ENCODE measurements around the gene NBEA. TPM values are rescaled to one million over a fixed set of nuclear protein-coding genes. Genes with fewer than 3 reads are reported as not detected.

Gene NBEA
- polyA plus RNA-seq, 1 experiment: 1.3 TPM

DNA sequence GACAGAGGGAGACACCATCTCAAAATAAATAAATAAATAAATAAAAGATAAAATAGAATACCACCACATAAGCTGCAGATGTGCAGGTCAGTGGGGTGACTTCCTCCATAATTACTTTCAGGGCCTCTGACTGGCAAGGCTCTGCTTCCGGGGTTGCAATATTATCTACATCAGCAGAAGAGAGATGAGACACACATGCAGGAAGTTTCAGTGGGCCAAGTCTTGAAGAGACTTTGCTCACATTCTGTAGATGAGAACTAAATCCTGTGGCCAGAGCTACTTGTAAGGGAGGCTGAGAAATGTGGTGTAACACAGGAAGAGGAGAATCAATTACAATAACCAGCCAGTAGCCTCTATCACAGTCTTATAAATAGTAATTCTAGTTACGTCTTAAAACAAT, 624.3 kb downstream of the NBEA start:
- no peak overlapping the region for H3K27ac ChIP-seq (ENCODE audit: low read depth, low read length)
- H3K4me3 ChIP-seq (ENCODE audit: low read depth, low read length): no peak overlapping the region
- no peaks in the 10 kb centered on the region for H3K9me3 ChIP-seq (ENCODE audit: control insufficient read depth, insufficient read depth, low read length)
- TF ChIP-seq, protein P1, sequence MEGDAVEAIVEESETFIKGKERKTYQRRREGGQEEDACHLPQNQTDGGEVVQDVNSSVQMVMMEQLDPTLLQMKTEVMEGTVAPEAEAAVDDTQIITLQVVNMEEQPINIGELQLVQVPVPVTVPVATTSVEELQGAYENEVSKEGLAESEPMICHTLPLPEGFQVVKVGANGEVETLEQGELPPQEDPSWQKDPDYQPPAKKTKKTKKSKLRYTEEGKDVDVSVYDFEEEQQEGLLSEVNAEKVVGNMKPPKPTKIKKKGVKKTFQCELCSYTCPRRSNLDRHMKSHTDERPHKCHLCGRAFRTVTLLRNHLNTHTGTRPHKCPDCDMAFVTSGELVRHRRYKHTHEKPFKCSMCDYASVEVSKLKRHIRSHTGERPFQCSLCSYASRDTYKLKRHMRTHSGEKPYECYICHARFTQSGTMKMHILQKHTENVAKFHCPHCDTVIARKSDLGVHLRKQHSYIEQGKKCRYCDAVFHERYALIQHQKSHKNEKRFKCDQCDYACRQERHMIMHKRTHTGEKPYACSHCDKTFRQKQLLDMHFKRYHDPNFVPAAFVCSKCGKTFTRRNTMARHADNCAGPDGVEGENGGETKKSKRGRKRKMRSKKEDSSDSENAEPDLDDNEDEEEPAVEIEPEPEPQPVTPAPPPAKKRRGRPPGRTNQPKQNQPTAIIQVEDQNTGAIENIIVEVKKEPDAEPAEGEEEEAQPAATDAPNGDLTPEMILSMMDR (IDR thresholded peaks at IDR 0.05; ENCODE audit: low read depth, low read length): no peak
- no peaks in the 10 kb centered on the region for H3K27me3 ChIP-seq (ENCODE audit: control insufficient read depth, insufficient read depth, low read length)
- ChIA-PET CTCF (no interaction called here), POLR2A (no interaction called here)
- DNase-seq (ENCODE audit: low read depth, low spot score): no peak

DNA sequence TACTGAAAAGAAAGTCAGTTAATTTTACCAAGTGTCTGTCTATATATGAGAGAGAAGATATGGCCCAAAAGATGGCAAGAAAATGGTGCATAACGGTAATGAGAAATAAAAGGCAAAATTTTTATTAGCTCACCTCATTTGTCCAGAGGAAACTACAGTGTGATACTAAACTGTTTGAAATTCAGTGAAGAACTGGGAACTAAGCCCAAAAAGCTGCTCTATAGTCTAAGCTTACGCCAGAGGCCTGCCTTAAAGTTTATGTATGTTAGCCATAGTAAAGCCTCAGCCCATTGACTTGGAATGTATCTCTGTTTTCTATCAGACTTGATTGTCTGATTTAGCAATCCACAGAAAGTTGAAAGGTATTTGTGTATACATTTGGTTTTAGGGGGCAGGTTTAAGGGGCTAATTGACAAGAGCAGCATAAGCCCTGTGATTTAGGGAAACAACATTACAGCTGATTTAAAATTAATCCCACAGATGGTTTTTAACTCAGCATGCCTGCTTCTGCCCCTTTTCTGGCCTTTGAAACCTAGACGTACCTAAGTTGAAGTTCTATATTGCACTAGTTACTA, 625.4 kb downstream of the NBEA start:
- DNase-seq (ENCODE audit: low read depth, low spot score): no peak
- Histone ChIP-seq H3K4me3 (ENCODE audit: low read depth, low read length) (no peak overlapping the region), H3K9me3 (ENCODE audit: control insufficient read depth, insufficient read depth, low read length) (no peaks in the 10 kb centered on the region), H3K27ac (ENCODE audit: low read depth, low read length) (no peak overlapping the region), H3K27me3 (ENCODE audit: control insufficient read depth, insufficient read depth, low read length) (no peaks in the 10 kb centered on the region)
- TF ChIP-seq, protein P1 (IDR thresholded peaks at IDR 0.05; ENCODE audit: low read depth, low read length): no peak
- CTCF ChIA-PET: no interaction called here
- POLR2A ChIA-PET: no interaction called here

DNA sequence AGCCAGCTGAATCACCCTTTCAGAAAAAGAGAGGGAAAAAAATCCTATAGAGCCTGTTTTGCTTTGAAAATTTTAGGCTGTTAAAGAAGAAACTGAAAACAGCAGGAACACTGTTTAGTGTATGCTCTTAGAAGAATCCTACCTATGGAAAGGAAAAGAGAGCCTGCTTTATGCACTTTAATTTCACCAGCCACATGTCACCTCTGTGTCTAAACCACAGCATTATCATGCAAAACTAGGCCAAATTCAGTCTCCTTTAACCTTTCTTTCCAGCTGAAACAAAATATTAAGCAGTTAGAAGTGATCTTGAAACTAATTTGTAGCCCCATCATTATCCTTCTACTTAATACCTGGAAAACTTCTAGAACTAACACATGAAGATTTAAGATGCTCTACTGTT, 631.6 kb downstream of the NBEA start:
- no peaks in the 10 kb centered on the region for H3K9me3 ChIP-seq (ENCODE audit: control insufficient read depth, insufficient read depth, low read length)
- POLR2A ChIA-PET: no interaction called here
- TF ChIP-seq, protein P1 (IDR thresholded peaks at IDR 0.05; ENCODE audit: low read depth, low read length): no peak
- no peak overlapping the region for H3K27ac ChIP-seq (ENCODE audit: low read depth, low read length)
- no peaks in the 10 kb centered on the region for H3K27me3 ChIP-seq (ENCODE audit: control insufficient read depth, insufficient read depth, low read length)
- no peak for DNase-seq (ENCODE audit: low read depth, low spot score)
- CTCF ChIA-PET: interaction anchor here (0.6 kb wide), 1 partner anchor 171 kb away, joined by 4 read pairs; no protein-coding TSS in a partner anchor
- no peak overlapping the region for H3K4me3 ChIP-seq (ENCODE audit: low read depth, low read length)

DNA sequence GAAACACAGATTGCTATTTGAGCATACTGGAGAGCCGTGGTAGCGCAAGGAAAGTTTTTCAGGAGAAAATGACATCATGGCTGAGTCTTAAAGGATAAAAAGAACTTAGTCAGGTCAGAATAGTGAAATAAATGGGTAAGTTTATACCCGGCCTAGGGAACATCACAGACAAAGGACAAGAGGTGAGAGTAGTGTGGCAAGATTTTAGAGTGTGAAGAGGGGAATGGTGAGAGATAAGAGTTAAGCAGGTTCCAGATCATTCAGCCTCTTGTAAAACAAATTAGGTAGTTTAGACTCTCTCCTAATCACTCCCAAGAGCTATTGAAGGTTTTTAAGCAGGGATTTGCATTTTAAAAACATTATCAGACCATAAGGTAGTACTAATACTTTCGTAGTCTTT, 650.4 kb downstream of the NBEA start:
- Histone ChIP-seq H3K4me3 (ENCODE audit: low read depth, low read length) (no peak overlapping the region), H3K27ac (ENCODE audit: low read depth, low read length) (no peak overlapping the region), H3K9me3 (ENCODE audit: control insufficient read depth, insufficient read depth, low read length) (no peaks in the 10 kb centered on the region), H3K27me3 (ENCODE audit: control insufficient read depth, insufficient read depth, low read length) (no peaks in the 10 kb centered on the region)
- TF ChIP-seq, protein P1 (IDR thresholded peaks at IDR 0.05; ENCODE audit: low read depth, low read length): no peak
- ChIA-PET POLR2A (no interaction called here), CTCF (no interaction called here)
- no peak for DNase-seq (ENCODE audit: low read depth, low spot score)

DNA sequence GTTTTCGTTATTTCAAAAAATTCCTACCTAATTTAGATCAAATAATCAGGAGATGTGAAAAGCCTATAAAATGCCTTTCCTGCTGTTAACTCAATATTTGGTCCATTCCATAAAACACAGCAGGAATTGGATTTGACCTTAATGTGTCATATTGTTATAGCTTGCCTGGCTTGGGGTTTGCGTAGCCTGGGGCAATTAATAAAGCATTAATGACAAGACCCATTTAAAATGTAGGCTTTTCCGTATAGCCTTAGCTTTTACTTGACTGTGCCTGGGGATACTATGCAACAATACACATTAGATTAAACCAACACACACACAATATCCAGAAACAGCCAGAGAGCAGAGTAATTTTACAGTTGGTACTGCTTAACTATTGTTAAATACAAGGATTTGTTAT, 651.6 kb downstream of the NBEA start:
- no peak overlapping the region for H3K4me3 ChIP-seq (ENCODE audit: low read depth, low read length)
- POLR2A ChIA-PET: no interaction called here
- no peak overlapping the region for H3K27ac ChIP-seq (ENCODE audit: low read depth, low read length)
- H3K9me3 ChIP-seq (ENCODE audit: control insufficient read depth, insufficient read depth, low read length): no peaks in the 10 kb centered on the region
- DNase-seq (ENCODE audit: low read depth, low spot score): no peak
- H3K27me3 ChIP-seq (ENCODE audit: control insufficient read depth, insufficient read depth, low read length): no peaks in the 10 kb centered on the region
- CTCF ChIA-PET: interaction anchor here (1.0 to 1.4 kb wide), 2 partner anchors 11 to 37 kb away, joined by 3 read pairs; no protein-coding TSS in a partner anchor
- TF ChIP-seq, protein P1 (IDR thresholded peaks at IDR 0.05; ENCODE audit: low read depth, low read length): no peak

Measured in AG04450 (cell line).